Lower leg skin (tissue), 3 donors: ENCODE measurements around the gene C17orf58.

Source experiments
- CTCF ChIP-seq, 3 donors: fragments of 450-650 bp; IDR thresholded peaks; one replicate each; pipeline ENCODE4 v1.5.1; 2016; ENCODE audit warnings: antibody characterized with exemption in 3 of 3, mild to moderate bottlenecking in 3 of 3, moderate library complexity in 2 of 3
- POLR2A ChIP-seq, 2 donors: fragments of 450-650 bp; IDR thresholded peaks; one replicate each; pipeline ENCODE4 v1.6.1; 2016 to 2017; ENCODE audit warnings: antibody characterized with exemption in 2 of 2, mild to moderate bottlenecking in 1 of 2, moderate library complexity in 1 of 2

- TF ChIP-seq POLR2A (IDR thresholded peaks at IDR 0.05), result no peak
- no peak for TF ChIP-seq CTCF (IDR thresholded peaks at IDR 0.05)
Measured at GRCh38 chr17:68016838-68017237, 20.6 kb upstream of the C17orf58 start.
